GM23338 (cell line): ENCODE results near the gene CARMIL1. TPM values are rescaled to one million over a fixed set of nuclear protein-coding genes. Genes with fewer than 3 reads are reported as not detected.

Experiments used
- ATAC-seq: fragments of 200-7000 bp; cut with Tn5 transposase; 3 replicates; pipeline ENCODE4 v1.9.1; 2020
- DNase-seq: peaks from one replicate; pipeline ENCODE4 v3.0.0-alpha.2; 2015; ENCODE audit warnings: low spot score
- H2AFZ ChIP-seq: fragments of 200-600 bp; sonication (generic); 2 replicates; pipeline ENCODE4 v1.8.0; 2016; ENCODE audit warnings: antibody characterized with exemption, mild to moderate bottlenecking, moderate library complexity
- H3F3A ChIP-seq: fragments of 200-600 bp; sonication (generic); replicated peaks from 2 replicates; pipeline ENCODE4 v1.8.0; 2017; ENCODE audit warnings: antibody characterized with exemption, mixed run types, low read depth
- H3K27ac ChIP-seq: fragments of 200-600 bp; sonication (generic); 2 replicates; pipeline ENCODE4 v1.6.1; 2016; ENCODE audit warnings: low read depth
- H3K27me3 ChIP-seq: fragments of 200-600 bp; sonication (generic); 2 replicates; pipeline ENCODE4 v1.8.0; 2016; ENCODE audit warnings: mild to moderate bottlenecking, mixed run types, moderate library complexity; ENCODE audit not compliant: insufficient read depth
- H3K36me3 ChIP-seq: fragments of 200-600 bp; sonication (generic); 2 replicates; pipeline ENCODE4 v1.8.0; 2016; ENCODE audit warnings: mild to moderate bottlenecking; ENCODE audit not compliant: insufficient read depth
- H3K4me1 ChIP-seq: fragments of 200-600 bp; sonication (generic); 2 replicates; pipeline ENCODE4 v1.8.0; 2016; ENCODE audit warnings: mild to moderate bottlenecking, moderate library complexity; ENCODE audit not compliant: insufficient read depth
- H3K4me2 ChIP-seq: fragments of 200-600 bp; sonication (generic); 2 replicates; pipeline ENCODE4 v1.7.1; 2017; ENCODE audit warnings: mixed run types
- H3K4me3 ChIP-seq: fragments of 200-600 bp; sonication (generic); 2 replicates; pipeline ENCODE4 v1.6.1; 2016; ENCODE audit warnings: mixed run types
- H3K79me2 ChIP-seq: fragments of 200-600 bp; sonication (generic); replicated peaks from 2 replicates; pipeline ENCODE4 v1.8.0; 2017; ENCODE audit warnings: mild to moderate bottlenecking; ENCODE audit not compliant: insufficient read depth
- H3K9me2 ChIP-seq: fragments of 200-600 bp; sonication (generic); 2 replicates; pipeline ENCODE4 v1.8.0; 2017; ENCODE audit not compliant: insufficient read depth
- H4K20me1 ChIP-seq: fragments of 200-600 bp; sonication (generic); replicated peaks from 2 replicates; pipeline ENCODE4 v1.8.0; 2017; ENCODE audit warnings: mild to moderate bottlenecking; ENCODE audit not compliant: insufficient read depth
- H3K27ac Mint-ChIP-seq: 2 replicates; pipeline ENCODE4 v1.8.0; 2020; ENCODE audit warnings: inconsistent platforms, mild to moderate bottlenecking, moderate library complexity, mixed read lengths
- H3K27me3 Mint-ChIP-seq: 3 replicates; pipeline ENCODE4 v1.8.0; 2022; ENCODE audit warnings: low read depth, mild to moderate bottlenecking, moderate library complexity, mixed read lengths, inconsistent platforms; ENCODE audit not compliant: insufficient read depth, poor library complexity
- H3K36me3 Mint-ChIP-seq: 3 replicates; pipeline ENCODE4 v1.8.0; 2021; ENCODE audit warnings: low read depth, mild to moderate bottlenecking, inconsistent platforms, moderate library complexity, mixed read lengths
- H3K4me1 Mint-ChIP-seq: 3 replicates; pipeline ENCODE4 v1.8.0; 2020; ENCODE audit warnings: mild to moderate bottlenecking, inconsistent platforms, mixed read lengths
- H3K4me3 Mint-ChIP-seq: 3 replicates; pipeline ENCODE4 v1.8.0; 2021; ENCODE audit warnings: moderate library complexity, mild to moderate bottlenecking, inconsistent platforms, mixed read lengths
- H3K9me3 Mint-ChIP-seq: 3 replicates; pipeline ENCODE4 v1.8.0; 2020; ENCODE audit warnings: moderate library complexity, mild to moderate bottlenecking, inconsistent platforms, mixed read lengths
- CREB1 ChIP-seq: fragments of 250-450 bp; sonication (Bioruptor Pico); IDR thresholded peaks from 2 replicates; pipeline ENCODE4 v1.5.0; 2020; ENCODE audit warnings: low read depth, mild to moderate bottlenecking, moderate library complexity
- EZH2 ChIP-seq: fragments of 200-600 bp; sonication (generic); IDR thresholded peaks from one replicate; pipeline ENCODE4 v1.8.0; 2017; ENCODE audit warnings: antibody characterized with exemption, mild to moderate bottlenecking, low read depth; ENCODE audit not compliant: unreplicated experiment
- EZH2phosphoT487 ChIP-seq: fragments of 200-600 bp; sonication (generic); IDR thresholded peaks from one replicate; pipeline ENCODE4 v1.8.1; 2018; ENCODE audit warnings: antibody characterized with exemption; ENCODE audit not compliant: unreplicated experiment
- JUNB ChIP-seq: IDR thresholded peaks from one replicate; pipeline ENCODE4 v1.6.1; 2016; ENCODE audit warnings: antibody characterized with exemption; ENCODE audit not compliant: unreplicated experiment
- NANOG ChIP-seq: IDR thresholded peaks from 2 replicates; pipeline ENCODE4 v1.6.1; 2016; ENCODE audit warnings: antibody characterized with exemption, borderline replicate concordance
- POLR2AphosphoS5 ChIP-seq: IDR thresholded peaks from 2 replicates; pipeline ENCODE4 v1.6.1; 2016; ENCODE audit warnings: antibody characterized with exemption, low read depth
- STAT1 ChIP-seq: IDR thresholded peaks from one replicate; pipeline ENCODE4 v1.6.1; 2016; ENCODE audit warnings: antibody characterized with exemption; ENCODE audit not compliant: unreplicated experiment
- ZNF114 ChIP-seq: fragments of 250-450 bp; sonication (Bioruptor Pico); IDR thresholded peaks from 2 replicates; pipeline ENCODE4 v1.5.0; 2020; ENCODE audit warnings: mild to moderate bottlenecking, moderate library complexity
- ZNF331 ChIP-seq: fragments of 250-450 bp; sonication (Bioruptor Pico); IDR thresholded peaks from 2 replicates; pipeline ENCODE4 v1.5.0; 2020; ENCODE audit warnings: low read depth, mild to moderate bottlenecking, moderate library complexity
- polyA plus RNA-seq: library from polyadenylated mRNA; unstranded; fragments of >200 nt; fragmentation: Nextera tagmentation; extraction: Ambion mirVana; gene quantifications from 2 replicates; pipeline ENCODE4 v1.2.1, GENCODE V29; 2016
- total RNA-seq: library from RNA; depleted of rRNA; stranded (reverse); fragments of >200 nt; shearing (Covaris generic); gene quantifications from 2 replicates; pipeline ENCODE4 v1.2.3, GENCODE V29; 2014
- TF ChIP-seq, protein P1 (sequence below): IDR thresholded peaks from 2 replicates; pipeline ENCODE4 v1.6.1; 2016; ENCODE audit warnings: antibody characterized with exemption
- TF ChIP-seq, protein P2 (sequence below): fragments of 250-450 bp; sonication (Bioruptor Pico); IDR thresholded peaks from 2 replicates; pipeline ENCODE4 v1.5.0; 2020; ENCODE audit warnings: mild to moderate bottlenecking, moderate library complexity
- TF ChIP-seq, protein P3 (sequence below), 2 experiments: fragments of 200-600 bp in 1 of 2; sonication (generic) in 1 of 2; conservative IDR thresholded peaks; 2 replicates each; pipeline versions ENCODE4 v1.5.1 to v1.6.1; 2016 to 2017; ENCODE audit warnings: antibody characterized with exemption in 2 of 2, low read depth in 2 of 2, mild to moderate bottlenecking in 2 of 2, moderate library complexity in 1 of 2

The CARMIL1 gene
- total and polyA plus RNA-seq, 2 experiments from 2014 or later = 43.2 to 66.9 TPM

DNA sequence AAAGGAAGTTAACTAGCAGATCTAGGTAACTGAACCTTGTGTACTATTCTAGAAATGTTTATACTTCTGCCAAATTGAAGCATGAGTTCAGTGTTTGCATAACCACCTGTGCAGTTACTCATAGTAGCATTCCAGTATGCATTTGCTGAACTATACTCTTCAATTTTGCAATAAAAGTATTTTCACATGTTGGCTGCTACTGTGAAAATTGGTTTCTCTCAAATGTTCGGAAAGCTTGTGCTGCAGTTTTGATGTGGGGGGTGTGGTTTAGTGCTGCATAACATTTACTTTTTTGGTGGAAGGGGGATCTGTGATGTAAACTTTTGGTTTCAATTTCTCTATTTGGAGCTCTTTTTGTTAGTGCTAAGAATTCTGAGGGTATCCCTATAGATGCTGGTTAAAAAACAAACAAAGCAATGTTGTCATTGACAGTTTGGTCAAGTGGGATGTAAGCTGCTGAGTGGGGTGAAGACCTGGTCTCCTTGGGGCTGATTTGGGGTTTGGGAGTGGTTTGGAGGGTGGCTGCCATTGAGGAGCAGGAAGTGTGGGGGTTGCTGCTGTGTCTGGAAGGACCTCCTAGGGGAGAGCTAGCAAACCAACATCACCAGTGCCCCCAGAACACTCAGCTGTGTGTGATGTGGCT lies 87.8 kb downstream of the CARMIL1 start:
- H3K9me2 ChIP-seq = no peaks in the 10 kb centered on the region
- H3K27me3 ChIP-seq = no peaks in the 10 kb centered on the region
- no peak overlapping the region for H3K4me3 ChIP-seq
- no peaks in the 10 kb centered on the region for H3K9me3 Mint-ChIP-seq
- no peak for TF ChIP-seq EZH2
- TF ChIP-seq STAT1 = no peak
- TF ChIP-seq JUNB = no peak
- TF ChIP-seq CREB1 = no peak
- TF ChIP-seq ZNF114 (CRISPR knock-in tag) = no peak
- TF ChIP-seq, protein P1, sequence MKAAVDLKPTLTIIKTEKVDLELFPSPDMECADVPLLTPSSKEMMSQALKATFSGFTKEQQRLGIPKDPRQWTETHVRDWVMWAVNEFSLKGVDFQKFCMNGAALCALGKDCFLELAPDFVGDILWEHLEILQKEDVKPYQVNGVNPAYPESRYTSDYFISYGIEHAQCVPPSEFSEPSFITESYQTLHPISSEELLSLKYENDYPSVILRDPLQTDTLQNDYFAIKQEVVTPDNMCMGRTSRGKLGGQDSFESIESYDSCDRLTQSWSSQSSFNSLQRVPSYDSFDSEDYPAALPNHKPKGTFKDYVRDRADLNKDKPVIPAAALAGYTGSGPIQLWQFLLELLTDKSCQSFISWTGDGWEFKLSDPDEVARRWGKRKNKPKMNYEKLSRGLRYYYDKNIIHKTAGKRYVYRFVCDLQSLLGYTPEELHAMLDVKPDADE = no peak
- TF ChIP-seq ZNF331 (CRISPR knock-in tag) = no peak
- no peak for TF ChIP-seq NANOG
- TF ChIP-seq EZH2phosphoT487 = no peak
- no peak for TF ChIP-seq POLR2AphosphoS5
- TF ChIP-seq, protein P2, sequence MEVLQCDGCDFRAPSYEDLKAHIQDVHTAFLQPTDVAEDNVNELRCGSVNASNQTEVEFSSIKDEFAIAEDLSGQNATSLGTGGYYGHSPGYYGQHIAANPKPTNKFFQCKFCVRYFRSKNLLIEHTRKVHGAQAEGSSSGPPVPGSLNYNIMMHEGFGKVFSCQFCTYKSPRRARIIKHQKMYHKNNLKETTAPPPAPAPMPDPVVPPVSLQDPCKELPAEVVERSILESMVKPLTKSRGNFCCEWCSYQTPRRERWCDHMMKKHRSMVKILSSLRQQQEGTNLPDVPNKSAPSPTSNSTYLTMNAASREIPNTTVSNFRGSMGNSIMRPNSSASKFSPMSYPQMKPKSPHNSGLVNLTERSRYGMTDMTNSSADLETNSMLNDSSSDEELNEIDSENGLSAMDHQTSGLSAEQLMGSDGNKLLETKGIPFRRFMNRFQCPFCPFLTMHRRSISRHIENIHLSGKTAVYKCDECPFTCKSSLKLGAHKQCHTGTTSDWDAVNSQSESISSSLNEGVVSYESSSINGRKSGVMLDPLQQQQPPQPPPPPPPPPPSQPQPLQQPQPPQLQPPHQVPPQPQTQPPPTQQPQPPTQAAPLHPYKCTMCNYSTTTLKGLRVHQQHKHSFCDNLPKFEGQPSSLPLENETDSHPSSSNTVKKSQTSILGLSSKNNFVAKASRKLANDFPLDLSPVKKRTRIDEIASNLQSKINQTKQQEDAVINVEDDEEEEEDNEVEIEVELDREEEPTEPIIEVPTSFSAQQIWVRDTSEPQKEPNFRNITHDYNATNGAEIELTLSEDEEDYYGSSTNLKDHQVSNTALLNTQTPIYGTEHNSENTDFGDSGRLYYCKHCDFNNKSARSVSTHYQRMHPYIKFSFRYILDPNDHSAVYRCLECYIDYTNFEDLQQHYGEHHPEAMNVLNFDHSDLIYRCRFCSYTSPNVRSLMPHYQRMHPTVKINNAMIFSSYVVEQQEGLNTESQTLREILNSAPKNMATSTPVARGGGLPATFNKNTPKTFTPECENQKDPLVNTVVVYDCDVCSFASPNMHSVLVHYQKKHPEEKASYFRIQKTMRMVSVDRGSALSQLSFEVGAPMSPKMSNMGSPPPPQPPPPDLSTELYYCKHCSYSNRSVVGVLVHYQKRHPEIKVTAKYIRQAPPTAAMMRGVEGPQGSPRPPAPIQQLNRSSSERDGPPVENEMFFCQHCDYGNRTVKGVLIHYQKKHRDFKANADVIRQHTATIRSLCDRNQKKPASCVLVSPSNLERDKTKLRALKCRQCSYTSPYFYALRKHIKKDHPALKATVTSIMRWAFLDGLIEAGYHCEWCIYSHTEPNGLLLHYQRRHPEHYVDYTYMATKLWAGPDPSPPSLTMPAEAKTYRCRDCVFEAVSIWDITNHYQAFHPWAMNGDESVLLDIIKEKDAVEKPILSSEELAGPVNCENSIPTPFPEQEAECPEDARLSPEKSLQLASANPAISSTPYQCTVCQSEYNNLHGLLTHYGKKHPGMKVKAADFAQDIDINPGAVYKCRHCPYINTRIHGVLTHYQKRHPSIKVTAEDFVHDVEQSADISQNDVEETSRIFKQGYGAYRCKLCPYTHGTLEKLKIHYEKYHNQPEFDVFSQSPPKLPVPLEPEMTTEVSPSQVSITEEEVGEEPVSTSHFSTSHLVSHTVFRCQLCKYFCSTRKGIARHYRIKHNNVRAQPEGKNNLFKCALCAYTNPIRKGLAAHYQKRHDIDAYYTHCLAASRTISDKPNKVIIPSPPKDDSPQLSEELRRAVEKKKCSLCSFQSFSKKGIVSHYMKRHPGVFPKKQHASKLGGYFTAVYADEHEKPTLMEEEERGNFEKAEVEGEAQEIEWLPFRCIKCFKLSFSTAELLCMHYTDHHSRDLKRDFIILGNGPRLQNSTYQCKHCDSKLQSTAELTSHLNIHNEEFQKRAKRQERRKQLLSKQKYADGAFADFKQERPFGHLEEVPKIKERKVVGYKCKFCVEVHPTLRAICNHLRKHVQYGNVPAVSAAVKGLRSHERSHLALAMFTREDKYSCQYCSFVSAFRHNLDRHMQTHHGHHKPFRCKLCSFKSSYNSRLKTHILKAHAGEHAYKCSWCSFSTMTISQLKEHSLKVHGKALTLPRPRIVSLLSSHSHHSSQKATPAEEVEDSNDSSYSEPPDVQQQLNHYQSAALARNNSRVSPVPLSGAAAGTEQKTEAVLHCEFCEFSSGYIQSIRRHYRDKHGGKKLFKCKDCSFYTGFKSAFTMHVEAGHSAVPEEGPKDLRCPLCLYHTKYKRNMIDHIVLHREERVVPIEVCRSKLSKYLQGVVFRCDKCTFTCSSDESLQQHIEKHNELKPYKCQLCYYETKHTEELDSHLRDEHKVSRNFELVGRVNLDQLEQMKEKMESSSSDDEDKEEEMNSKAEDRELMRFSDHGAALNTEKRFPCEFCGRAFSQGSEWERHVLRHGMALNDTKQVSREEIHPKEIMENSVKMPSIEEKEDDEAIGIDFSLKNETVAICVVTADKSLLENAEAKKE (CRISPR knock-in tag) = no peak
- TF ChIP-seq, protein P3, sequence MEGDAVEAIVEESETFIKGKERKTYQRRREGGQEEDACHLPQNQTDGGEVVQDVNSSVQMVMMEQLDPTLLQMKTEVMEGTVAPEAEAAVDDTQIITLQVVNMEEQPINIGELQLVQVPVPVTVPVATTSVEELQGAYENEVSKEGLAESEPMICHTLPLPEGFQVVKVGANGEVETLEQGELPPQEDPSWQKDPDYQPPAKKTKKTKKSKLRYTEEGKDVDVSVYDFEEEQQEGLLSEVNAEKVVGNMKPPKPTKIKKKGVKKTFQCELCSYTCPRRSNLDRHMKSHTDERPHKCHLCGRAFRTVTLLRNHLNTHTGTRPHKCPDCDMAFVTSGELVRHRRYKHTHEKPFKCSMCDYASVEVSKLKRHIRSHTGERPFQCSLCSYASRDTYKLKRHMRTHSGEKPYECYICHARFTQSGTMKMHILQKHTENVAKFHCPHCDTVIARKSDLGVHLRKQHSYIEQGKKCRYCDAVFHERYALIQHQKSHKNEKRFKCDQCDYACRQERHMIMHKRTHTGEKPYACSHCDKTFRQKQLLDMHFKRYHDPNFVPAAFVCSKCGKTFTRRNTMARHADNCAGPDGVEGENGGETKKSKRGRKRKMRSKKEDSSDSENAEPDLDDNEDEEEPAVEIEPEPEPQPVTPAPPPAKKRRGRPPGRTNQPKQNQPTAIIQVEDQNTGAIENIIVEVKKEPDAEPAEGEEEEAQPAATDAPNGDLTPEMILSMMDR (conservative IDR thresholded peaks at IDR 0.05; ENCODE audit: low read depth in 2 of 2) = no peak
- ATAC-seq = no peak; the same call in 2 of the 3 replicates
- no peak overlapping the region for H3K27ac ChIP-seq
- H3K27ac Mint-ChIP-seq = peak overlapping the region; percentile 50; the same call in 1 of the 2 replicates
- H3K4me3 Mint-ChIP-seq = no peak overlapping the region; the same call in 2 of the 3 replicates
- no peak for DNase-seq
- no peaks in the 10 kb centered on the region for H3K27me3 Mint-ChIP-seq
- H3K4me1 Mint-ChIP-seq = peaks cover 63% of the 10 kb centered on the region
- H3K4me2 ChIP-seq = no peak overlapping the region
- H4K20me1 ChIP-seq = peaks cover 5% of the 10 kb centered on the region; the same call in 1 of the 2 replicates
- H3K79me2 ChIP-seq = peaks cover 99% of the 10 kb centered on the region
- H3F3A ChIP-seq = no peaks in the 10 kb centered on the region
- peaks cover 61% of the 10 kb centered on the region for H3K4me1 ChIP-seq
- no peaks in the 10 kb centered on the region for H3K36me3 ChIP-seq
- H2AFZ ChIP-seq = no peak overlapping the region
- no peaks in the 10 kb centered on the region for H3K36me3 Mint-ChIP-seq
